Measurements from ENCODE around the gene STPG3. TPM values are rescaled to one million over a fixed set of nuclear protein-coding genes. Genes with fewer than 3 reads are reported as not detected.

STPG3 gene
- total and polyA plus RNA-seq, 2 of the 13 experiments (the other 11 are each of a cell fraction or from before 2014, with no cell fraction given), result not detected

DNA sequence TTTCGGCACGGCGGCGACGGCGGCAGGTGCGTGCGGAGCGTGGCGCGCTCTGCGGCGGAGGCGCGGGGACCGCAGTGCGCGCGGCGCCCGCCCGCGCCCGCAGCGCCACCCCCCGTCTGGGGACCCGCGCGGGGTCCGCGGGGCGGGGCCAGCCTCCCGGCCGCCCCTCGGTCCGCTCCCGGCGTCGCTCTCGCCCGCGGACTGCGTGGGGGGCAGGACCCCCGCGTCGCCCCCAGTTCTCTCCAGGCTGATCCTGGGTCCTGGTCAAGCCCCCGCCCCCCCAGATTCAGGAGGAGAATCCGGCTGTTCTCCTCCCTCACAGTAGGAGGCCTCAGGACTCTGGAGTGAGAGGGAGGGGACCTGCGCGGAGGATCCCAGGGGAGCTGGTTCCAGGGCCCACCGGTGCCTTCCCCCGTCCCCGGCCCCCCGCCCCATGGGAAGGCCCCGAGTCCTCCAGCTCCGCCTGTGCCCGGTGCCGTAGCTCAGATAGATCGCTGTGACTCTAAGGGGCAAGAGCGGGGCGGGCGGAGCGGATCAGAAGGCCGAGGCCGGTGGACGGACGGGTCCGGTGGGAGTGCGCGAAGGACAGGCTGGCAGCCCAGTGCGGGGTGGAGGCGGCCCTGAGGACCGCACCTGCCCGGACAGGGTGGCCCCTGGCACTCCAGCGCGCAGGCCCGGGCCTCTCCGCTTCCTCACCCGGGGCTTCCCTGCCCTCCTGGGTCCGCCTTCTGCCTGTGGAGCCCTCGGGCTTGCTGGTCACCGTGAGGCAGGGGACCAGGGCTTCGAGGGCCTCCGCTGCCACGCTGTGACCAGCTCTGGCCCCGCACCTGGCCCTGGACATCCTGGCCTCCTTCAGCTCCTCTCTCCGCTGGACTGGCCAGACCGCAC lies 28.7 kb upstream of the STPG3 start, which contains the start of gene RNF208 (continued):
- TF ChIP-seq, protein P1, sequence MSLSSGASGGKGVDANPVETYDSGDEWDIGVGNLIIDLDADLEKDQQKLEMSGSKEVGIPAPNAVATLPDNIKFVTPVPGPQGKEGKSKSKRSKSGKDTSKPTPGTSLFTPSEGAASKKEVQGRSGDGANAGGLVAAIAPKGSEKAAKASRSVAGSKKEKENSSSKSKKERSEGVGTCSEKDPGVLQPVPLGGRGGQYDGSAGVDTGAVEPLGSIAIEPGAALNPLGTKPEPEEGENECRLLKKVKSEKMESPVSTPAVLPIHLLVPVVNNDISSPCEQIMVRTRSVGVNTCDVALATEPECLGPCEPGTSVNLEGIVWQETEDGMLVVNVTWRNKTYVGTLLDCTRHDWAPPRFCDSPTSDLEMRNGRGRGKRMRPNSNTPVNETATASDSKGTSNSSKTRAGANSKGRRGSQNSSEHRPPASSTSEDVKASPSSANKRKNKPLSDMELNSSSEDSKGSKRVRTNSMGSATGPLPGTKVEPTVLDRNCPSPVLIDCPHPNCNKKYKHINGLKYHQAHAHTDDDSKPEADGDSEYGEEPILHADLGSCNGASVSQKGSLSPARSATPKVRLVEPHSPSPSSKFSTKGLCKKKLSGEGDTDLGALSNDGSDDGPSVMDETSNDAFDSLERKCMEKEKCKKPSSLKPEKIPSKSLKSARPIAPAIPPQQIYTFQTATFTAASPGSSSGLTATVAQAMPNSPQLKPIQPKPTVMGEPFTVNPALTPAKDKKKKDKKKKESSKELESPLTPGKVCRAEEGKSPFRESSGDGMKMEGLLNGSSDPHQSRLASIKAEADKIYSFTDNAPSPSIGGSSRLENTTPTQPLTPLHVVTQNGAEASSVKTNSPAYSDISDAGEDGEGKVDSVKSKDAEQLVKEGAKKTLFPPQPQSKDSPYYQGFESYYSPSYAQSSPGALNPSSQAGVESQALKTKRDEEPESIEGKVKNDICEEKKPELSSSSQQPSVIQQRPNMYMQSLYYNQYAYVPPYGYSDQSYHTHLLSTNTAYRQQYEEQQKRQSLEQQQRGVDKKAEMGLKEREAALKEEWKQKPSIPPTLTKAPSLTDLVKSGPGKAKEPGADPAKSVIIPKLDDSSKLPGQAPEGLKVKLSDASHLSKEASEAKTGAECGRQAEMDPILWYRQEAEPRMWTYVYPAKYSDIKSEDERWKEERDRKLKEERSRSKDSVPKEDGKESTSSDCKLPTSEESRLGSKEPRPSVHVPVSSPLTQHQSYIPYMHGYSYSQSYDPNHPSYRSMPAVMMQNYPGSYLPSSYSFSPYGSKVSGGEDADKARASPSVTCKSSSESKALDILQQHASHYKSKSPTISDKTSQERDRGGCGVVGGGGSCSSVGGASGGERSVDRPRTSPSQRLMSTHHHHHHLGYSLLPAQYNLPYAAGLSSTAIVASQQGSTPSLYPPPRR (CRISPR knock-in tag; IDR thresholded peaks at IDR 0.05; ENCODE audit: borderline replicate concordance), result no peak
- TF ChIP-seq, protein P2, sequence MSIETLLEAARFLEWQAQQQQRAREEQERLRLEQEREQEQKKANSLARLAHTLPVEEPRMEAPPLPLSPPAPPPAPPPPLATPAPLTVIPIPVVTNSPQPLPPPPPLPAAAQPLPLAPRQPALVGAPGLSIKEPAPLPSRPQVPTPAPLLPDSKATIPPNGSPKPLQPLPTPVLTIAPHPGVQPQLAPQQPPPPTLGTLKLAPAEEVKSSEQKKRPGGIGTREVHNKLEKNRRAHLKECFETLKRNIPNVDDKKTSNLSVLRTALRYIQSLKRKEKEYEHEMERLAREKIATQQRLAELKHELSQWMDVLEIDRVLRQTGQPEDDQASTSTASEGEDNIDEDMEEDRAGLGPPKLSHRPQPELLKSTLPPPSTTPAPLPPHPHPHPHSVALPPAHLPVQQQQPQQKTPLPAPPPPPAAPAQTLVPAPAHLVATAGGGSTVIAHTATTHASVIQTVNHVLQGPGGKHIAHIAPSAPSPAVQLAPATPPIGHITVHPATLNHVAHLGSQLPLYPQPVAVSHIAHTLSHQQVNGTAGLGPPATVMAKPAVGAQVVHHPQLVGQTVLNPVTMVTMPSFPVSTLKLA (IDR thresholded peaks at IDR 0.05), result no peak
- no peak for TF ChIP-seq YY1 (IDR thresholded peaks at IDR 0.05; ENCODE audit: insufficient read depth, insufficient replicate concordance, low read depth, low read length)
- TF ChIP-seq ZBTB7A (CRISPR knock-in tag; IDR thresholded peaks at IDR 0.05), result 0 out of 2 replicates have a peak, but pooled peaks have one; percentile 28
- TF ChIP-seq YEATS4 (CRISPR knock-in tag; IDR thresholded peaks at IDR 0.05; ENCODE audit: borderline replicate concordance), result no peak
- no peak for TF ChIP-seq PAWR (CRISPR knock-in tag; IDR thresholded peaks at IDR 0.05; ENCODE audit: borderline replicate concordance)
- TF ChIP-seq, protein P3, sequence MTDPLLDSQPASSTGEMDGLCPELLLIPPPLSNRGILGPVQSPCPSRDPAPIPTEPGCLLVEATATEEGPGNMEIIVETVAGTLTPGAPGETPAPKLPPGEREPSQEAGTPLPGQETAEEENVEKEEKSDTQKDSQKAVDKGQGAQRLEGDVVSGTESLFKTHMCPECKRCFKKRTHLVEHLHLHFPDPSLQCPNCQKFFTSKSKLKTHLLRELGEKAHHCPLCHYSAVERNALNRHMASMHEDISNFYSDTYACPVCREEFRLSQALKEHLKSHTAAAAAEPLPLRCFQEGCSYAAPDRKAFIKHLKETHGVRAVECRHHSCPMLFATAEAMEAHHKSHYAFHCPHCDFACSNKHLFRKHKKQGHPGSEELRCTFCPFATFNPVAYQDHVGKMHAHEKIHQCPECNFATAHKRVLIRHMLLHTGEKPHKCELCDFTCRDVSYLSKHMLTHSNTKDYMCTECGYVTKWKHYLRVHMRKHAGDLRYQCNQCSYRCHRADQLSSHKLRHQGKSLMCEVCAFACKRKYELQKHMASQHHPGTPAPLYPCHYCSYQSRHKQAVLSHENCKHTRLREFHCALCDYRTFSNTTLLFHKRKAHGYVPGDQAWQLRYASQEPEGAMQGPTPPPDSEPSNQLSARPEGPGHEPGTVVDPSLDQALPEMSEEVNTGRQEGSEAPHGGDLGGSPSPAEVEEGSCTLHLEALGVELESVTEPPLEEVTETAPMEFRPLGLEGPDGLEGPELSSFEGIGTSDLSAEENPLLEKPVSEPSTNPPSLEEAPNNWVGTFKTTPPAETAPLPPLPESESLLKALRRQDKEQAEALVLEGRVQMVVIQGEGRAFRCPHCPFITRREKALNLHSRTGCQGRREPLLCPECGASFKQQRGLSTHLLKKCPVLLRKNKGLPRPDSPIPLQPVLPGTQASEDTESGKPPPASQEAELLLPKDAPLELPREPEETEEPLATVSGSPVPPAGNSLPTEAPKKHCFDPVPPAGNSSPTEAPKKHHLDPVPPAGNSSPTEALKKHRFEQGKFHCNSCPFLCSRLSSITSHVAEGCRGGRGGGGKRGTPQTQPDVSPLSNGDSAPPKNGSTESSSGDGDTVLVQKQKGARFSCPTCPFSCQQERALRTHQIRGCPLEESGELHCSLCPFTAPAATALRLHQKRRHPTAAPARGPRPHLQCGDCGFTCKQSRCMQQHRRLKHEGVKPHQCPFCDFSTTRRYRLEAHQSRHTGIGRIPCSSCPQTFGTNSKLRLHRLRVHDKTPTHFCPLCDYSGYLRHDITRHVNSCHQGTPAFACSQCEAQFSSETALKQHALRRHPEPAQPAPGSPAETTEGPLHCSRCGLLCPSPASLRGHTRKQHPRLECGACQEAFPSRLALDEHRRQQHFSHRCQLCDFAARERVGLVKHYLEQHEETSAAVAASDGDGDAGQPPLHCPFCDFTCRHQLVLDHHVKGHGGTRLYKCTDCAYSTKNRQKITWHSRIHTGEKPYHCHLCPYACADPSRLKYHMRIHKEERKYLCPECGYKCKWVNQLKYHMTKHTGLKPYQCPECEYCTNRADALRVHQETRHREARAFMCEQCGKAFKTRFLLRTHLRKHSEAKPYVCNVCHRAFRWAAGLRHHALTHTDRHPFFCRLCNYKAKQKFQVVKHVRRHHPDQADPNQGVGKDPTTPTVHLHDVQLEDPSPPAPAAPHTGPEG (CRISPR knock-in tag; IDR thresholded peaks at IDR 0.05), result no peak; the same call in 1 of the 2 replicates
- TF ChIP-seq, protein P4, sequence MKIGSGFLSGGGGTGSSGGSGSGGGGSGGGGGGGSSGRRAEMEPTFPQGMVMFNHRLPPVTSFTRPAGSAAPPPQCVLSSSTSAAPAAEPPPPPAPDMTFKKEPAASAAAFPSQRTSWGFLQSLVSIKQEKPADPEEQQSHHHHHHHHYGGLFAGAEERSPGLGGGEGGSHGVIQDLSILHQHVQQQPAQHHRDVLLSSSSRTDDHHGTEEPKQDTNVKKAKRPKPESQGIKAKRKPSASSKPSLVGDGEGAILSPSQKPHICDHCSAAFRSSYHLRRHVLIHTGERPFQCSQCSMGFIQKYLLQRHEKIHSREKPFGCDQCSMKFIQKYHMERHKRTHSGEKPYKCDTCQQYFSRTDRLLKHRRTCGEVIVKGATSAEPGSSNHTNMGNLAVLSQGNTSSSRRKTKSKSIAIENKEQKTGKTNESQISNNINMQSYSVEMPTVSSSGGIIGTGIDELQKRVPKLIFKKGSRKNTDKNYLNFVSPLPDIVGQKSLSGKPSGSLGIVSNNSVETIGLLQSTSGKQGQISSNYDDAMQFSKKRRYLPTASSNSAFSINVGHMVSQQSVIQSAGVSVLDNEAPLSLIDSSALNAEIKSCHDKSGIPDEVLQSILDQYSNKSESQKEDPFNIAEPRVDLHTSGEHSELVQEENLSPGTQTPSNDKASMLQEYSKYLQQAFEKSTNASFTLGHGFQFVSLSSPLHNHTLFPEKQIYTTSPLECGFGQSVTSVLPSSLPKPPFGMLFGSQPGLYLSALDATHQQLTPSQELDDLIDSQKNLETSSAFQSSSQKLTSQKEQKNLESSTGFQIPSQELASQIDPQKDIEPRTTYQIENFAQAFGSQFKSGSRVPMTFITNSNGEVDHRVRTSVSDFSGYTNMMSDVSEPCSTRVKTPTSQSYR (CRISPR knock-in tag; IDR thresholded peaks at IDR 0.05; ENCODE audit: borderline replicate concordance), result no peak
- TF ChIP-seq ZNF564 (CRISPR knock-in tag; IDR thresholded peaks at IDR 0.05), result peak; percentile 86; the same call in 1 of the 2 replicates
- no peak for TF ChIP-seq ZFP37 (CRISPR knock-in tag; IDR thresholded peaks at IDR 0.05; ENCODE audit: borderline replicate concordance)
- TF ChIP-seq ZNF839 (CRISPR knock-in tag; IDR thresholded peaks at IDR 0.05; ENCODE audit: borderline replicate concordance), result 0 out of 2 replicates have a peak, but pooled peaks have one; percentile 24

Measured in HepG2 (cell line).